HG03354 (cell line): Measurements from ENCODE around the gene C1QTNF6.
A peak's percentile ranks its signal among the peaks of the same experiment; 100 is the strongest.

Experiments
- ATAC-seq: cut with Tn5 transposase; IDR thresholded peaks from one replicate; pipeline ENCODE4 v1.9.1; 2021; ENCODE audit warnings: mild to moderate bottlenecking; ENCODE audit not compliant: unreplicated experiment, poor library complexity, severe bottlenecking

Gene C1QTNF6

DNA sequence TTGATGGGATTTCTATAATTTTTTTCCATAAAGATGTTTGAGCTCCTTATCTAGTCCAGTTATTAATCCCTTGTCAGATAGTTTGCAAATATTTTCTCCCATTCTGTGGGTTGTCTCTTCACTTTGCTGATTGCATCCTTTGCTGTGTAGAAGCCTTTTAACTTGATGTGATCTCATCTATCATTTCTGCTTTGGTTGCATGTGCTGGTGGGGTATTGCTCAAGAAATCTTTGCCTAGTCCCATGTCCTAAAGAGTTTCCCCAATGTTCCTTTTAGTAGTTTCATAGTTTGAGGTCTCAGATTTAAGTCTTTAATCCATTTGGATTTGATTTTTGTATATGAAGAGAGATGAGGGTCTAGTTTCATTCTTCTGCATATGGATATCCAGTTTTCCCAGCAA, 36.6 kb downstream of the C1QTNF6 start:
- ATAC-seq, result no peak

DNA sequence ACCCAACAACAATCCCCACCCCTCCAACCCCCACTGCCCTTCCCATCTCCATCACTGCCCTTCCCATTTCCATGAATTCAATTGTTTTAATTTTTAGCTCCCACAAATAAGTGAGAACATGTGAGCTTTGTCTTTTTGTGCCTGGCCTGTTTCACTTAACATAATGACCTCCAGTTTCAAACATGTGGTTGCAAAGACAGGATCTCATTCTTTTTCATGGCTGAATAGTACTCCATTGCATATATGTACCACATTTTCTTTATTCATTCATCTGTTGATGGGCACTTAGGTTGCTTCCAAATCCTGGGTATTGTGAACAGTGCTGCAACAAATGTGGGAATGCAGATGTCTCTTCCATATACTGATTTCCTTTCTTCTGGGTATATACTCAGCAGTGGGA, 37.3 kb downstream of the C1QTNF6 start:
- no peak for ATAC-seq

DNA sequence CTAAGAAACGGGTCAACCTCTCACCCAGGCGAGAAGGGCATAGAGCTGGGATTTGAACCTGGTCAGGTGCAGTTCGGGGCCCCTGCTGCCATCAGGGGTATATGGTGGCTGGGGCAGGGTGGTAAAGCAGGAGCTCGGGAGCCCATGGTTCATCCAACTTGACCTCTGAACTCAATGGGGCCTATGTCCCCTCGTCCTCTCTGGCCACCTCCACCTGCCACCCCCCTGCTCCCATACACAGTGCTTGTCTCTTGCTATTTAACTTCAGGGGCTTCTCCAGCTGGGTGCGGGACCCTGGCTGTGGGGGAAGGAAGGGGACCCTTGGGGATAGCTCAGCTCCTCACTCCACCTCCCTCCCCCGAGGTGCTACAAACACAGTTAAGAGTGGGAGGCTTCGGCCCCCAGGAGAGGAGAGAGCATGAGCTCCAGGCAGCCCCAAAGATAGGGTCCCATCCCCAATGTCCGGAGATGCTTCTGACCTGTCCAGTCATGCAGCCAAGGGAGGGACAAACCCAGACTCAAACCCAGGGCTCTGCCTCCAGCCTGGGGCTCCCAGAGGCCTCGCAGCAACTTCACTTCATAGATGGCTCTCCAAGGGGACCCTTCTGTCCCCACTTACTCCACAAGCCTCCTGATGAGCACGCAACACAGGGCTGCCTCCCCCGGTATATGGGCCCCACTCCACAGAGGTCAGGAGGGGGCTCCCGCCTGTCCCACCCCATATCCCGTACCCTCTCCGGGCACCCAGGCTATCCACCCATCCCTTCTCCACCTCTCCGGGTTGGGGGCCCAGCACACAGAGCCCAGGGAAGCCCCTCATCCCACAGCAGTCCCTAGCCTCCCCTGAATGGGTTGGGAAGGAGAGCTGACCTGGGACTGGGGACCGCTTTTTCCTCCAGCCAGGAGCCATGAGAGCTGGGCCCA, 39.0 kb downstream of the C1QTNF6 start:
- ATAC-seq, result peak; percentile 8

DNA sequence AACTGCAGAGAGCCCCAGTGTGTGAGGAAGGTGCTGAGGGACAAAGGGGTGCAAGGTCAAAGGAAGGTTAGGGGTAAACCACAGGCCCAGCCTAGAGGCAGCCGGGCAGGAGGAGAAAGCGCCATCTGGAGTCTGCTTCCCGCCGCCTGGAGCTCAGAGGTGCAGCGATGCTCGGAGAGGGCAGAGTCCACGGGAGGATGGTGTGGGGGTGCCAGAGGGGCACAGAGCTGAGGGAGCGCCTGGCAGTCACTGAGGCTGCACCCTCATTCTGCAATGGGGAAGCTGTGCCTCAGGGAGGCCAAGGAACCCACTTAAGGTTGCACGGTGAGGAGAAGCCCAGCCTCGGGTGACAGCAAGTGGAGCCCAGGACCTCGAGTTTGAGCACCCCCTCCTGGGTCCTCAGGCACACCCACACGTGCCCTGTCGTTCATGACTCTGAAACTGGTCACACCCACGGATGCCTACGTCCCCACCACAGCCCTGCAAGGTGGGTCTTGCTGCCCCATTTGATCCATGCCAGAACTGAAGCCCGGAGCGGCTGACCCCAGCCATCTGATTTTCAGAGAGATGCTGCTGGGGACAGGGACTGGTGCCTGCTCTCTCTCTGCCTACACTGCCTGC, 39.9 kb downstream of the C1QTNF6 start:
- ATAC-seq, result no peak

DNA sequence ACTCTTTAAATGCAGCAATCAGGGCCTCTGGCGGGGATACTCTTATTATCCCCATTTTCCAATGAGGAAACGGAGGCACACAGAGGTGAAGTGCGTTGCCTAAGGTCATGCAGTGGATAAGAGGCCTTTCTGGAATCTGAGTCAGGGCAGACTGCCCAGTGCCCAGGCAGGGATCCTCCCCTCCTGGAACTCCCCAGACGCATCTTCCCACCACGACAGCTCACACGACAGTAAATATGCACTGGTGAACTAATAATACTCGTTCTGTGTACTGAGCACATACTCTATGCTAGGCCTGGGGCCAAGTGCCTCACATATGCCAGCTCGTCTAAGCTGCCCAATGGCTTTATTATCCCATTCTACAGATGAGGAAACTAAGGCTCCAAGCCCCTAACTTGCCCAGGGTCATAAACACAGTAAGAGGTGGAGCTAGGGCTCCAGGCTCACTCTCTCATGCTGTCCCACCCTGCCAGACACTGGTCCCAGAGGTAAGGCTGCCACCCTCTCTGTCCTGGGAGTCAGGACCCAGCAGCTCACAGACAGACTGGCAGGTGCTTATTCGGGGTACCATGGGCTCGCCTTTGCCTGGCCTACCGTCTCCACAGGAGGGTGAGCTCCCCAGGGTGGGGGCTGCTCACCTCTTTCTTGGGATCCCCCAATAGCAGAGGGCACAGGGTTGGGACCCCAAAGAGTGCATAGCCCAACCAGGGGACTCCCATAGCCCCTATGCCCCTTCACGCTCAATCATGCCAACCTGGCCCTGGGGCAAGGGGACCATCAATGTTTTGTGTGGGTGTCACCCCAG, 40.7 kb downstream of the C1QTNF6 start:
- no peak for ATAC-seq

DNA sequence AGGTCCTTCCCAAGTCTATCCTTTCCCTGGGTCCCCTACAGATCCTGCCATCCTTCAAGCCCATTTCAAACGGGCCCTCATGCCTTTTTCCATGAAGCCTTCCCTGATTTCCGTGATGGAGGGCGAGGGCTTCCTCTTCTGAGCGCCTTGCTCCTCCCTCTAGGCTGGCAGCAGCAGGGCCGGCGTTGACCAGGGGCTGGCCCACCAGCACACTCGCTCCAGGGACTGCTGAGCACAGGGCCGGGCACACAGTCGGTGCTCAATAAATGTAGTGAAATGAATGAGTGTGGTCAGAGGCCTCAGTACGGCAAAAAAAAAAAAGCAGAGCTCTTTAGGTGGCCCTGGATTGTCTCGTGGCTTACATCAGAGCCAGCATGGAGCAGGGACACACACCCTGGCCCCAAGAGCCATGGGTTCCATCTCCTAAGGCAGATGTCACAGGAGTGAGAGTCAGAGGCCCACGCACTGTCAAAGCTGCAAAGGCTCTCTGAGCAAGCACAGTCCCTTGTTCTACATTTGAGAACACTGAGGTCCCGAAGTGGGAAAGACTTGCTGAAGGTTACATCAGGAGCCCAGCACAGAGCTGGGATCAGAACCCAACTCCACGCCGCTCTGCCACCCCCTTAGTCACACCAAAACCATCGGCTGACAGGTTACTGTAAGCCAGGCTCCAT, 41.4 kb downstream of the C1QTNF6 start:
- ATAC-seq, result no peak

DNA sequence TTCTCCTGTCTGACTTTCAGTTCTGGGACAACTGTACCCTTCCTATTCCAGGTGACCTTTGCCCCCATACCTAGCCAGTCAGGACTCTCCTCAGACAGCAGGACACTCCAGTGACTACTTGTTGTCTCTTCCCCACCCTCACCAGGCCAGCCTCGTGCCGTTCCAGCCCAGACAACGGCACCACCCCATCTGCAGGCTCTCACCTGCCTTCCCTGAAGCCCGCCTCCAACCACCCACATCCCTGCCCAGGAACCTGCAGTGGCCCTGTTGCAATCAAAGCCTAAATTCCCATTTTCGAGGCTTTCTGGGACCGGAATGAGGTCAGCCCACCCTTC, 42.0 kb downstream of the C1QTNF6 start:
- ATAC-seq, result no peak

DNA sequence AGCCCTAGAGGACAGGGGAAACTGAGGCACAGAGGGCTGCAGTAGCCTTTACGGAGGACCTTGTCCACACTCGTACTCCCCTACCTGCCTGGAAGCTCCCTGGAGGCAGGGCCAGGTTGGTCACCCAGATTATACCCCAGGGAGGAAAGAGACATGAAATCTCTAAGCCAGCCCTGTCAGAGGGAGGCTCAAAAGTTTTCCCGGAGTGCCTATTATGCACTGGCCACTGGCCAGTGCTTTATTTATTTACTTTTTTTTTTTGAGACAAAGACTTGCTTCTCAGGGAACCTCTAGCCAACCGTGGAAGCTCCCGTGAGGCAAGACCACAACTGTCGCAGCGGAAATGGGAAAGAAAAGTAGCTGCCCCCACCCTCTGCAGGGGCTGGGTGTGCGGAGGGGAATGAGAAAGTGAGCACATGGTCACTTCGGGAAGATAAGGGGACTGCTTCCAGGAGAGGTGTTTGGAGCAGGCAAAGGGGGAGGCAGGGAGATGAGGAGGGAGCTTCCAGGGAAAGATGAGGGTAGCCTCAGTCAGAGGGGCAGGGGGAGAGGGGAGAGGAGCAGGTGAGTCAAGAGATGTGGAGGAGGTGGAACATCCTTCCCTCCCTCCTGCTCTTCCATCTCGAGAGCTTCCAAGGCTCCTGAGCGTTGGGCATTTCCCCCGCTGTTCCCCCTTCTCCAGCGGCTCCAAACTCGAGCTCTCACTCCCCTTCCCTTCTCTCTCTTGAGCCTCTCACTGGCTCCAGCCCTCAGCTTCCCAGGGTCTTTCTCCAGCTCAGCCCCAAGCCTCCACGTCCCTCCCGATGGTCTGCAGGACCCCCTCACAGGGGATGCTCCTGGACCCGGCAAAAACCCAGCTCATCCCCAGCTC, 42.6 kb downstream of the C1QTNF6 start:
- no peak for ATAC-seq

DNA sequence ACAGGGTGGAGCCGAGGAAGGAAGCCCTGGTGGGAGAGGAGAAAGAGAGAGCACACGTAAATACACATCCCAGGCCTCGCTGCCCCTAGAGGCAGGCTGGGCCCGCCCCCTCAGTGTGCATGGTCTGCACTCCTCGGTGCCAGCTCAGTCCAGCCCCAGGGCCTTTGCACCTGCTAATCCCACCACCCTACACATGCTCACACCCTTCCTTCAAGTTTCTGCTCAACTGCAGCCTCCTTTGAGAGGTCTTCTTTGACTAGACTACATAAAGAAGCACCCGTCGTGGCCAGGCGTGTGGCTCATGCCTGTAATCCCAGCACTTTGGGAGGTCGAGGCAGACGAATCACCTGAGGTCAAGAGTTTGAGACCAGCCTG, 43.9 kb downstream of the C1QTNF6 start:
- ATAC-seq, result no peak

DNA sequence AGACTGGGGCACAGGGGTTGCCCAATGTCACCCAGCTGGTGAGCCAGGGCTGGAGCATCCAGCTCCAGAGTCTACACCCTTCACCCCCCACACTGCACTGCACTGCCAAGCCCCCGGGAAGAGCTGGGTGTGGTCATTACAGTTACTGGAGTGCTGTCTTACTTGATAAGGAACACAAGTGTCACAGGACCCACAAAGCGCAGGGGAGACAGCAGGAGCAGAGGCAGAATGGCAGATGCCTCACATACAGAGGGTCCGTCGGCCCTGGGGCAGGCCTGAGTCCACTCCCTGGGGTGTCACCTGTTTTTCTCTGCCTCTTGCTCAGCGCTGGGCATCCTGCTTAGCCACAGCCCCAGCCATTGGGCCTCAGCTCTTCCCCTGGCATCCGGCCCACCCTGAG, 46.1 kb downstream of the C1QTNF6 start:
- no peak for ATAC-seq

DNA sequence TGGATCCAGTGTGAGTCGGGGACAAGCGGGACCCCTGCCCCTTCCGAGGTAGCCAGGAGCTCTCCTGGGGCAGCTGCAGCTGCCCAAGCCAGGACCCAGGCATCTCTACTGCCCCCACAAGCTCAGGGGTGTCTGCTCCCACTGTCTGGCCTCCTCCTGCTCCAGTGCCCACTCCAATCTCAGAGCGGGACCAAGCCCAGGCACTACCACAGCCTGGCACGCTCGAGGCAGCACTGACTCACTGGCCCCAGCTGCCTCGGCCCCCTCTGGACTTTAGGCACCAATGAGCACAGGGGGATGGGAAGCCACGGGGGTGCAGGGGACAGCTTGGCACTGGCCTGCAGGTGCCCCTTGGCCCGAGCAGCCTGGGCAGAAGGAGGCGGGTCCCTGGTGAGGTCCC, 46.6 kb downstream of the C1QTNF6 start:
- no peak for ATAC-seq

DNA sequence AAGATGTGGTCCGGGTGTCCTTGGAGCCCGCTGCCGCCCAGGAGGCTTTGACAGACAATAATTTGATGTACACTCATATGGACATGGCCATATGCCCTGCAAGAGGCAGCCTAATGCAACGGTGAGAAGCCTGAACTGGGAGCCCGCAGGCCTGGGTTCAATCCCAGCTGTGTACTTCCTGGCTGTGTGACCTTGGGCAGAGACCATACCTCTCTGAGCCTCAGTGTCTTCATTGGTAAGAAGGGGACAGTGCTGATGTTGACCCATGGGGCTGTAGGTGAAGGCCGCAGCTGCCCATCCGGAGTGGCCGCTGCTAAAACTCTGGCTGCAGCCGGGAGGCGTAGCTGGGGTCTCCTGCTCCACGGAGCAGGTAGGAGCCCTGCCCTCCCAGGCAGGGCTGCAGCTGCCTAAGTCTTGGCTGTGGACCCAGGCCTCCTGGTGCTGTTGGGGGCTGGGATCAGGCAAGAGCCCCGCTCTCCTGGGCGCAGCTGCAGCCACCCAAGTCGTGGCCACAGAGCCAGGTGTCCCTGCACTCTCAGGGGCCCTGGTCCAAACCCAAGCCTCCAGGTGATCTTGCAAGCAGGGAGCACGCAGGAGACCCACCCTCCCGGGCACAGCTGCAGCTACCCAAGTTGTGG, 47.2 kb downstream of the C1QTNF6 start:
- ATAC-seq, result no peak

DNA sequence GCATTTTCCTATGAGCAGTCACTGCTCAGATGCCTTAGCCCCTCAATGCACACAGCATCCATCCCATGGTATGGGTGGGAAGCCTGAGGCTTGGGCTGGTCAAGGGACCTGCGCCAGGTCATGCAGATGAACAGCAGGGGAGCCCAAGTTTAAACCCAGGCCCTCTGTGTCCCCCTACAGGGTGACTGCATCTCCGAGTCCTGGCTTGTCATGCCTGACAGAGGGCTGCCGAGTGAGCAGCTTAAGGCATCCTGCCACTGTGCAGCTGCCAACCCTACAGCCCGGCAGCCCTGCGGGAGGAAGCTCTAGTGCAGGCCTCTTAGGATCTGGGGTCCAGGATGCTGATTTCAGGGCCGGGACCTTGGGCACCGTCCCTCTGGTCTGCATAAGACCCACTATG, 48.3 kb downstream of the C1QTNF6 start:
- ATAC-seq, result no peak

DNA sequence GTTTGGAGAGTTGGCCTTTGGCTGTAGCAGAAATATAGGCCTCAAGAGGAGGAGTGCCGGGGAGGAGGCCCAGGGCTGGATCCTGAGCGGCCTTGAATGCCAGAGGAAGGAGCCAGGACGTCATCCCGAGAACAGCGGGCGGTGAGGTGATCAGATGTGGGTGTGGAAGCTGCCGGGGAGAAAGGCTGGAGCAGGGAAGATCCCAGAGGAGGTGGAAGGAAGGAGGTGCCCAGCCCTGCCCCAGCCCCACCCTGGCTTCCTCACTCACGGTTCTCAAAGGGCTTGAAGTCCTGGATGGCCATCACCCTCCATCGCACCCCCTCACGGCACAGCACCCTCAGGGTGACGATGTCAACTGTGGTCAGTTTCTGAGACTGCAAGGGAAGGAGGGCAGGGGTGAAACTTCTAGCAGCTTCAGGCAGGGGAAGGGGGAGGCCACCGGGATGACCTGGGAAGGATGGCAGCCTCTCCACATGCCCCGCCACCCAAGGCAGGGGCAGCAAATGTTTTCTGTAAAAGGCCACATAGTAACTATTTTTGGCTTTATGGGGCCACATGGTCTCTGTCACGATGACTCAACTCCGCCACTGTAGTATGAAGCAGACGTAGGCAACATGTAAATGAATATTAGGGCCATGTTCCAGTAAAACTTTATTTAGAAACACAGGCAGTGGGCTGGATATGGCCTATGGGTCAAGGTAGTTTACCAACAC, 49.0 kb downstream of the C1QTNF6 start:
- ATAC-seq, result no peak

DNA sequence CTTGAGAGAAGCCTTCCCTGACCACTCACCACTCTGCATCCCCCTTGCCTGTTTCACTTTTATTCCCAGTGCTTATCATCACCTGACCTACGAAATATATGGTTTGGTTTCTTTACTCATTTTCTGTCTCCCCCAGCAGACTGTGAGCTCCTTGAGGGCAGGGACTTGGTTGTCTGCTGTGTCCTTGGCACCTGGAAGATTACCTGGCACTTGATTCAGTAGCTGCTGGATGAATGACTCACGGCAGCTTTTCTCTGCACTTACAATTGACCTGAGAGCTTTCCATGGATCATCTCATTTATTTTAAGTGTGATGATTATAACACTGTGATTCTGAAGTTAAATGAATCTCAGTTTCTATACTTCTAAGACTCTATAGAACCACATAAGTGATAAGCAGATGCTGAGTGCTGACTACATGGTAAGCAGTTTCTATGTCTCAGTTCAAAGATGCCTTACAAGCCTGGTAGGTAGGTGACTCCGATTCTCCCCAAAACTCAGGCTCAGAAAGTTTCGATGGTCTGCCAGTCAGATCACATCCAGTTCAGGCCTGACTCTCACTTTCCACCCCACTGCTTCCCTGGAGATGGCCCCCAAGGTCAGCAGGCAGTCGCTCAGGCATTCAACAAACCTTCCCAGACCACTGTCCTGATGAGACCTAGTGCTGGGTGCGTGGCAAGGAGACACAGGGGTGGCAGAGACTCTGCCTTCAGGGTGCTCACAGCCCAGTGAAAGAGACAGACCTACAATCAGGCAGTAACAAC, 50.0 kb downstream of the C1QTNF6 start:
- no peak for ATAC-seq

DNA sequence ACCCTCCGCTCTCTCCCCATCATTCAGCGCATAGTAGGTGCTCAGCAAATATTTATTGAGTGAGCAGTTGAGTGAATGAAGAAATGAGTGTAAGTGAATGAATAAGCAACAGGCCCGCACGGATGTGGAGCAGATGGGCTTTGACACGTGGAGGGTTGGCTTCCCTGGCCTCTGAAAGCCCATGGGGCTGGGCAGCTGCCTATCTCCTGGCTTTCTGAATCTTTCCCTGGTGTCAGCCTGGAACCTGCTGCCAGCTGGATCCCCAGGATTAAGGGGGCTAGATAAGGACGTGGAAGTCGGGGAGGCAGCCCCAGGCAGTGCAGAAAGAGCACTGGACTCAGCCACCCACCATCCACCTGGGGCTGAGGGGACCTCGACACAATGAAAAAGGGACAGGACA, 50.9 kb downstream of the C1QTNF6 start:
- no peak for ATAC-seq

DNA sequence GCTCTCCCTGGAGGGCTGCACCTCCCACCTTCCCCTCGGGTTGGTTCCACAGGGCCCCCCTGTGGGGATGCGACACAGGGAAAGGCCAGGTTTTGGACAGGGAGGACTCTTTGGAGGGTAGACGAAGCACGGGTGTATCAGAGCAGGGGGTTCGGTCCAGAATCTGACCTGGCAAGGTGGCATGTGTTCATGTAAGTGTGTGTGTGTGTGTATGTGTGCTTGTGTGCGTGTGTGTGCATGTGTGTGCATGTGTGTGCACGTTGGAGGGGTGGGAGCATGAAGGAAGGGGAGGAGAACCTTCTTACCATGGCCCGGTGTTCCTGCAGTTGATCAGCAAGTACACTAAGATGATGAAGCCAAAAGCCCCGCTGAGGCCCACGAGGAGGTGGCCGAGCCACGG, 53.0 kb downstream of the C1QTNF6 start:
- ATAC-seq, result no peak
